ENCODE measurements around the gene EEF1AKMT4.
"Not testable (repeated sequence)": the region's sequence is repeated elsewhere in the genome, so short reads cannot be mapped to it uniquely, and the experiment has no call there.

The EEF1AKMT4 gene

DNA sequence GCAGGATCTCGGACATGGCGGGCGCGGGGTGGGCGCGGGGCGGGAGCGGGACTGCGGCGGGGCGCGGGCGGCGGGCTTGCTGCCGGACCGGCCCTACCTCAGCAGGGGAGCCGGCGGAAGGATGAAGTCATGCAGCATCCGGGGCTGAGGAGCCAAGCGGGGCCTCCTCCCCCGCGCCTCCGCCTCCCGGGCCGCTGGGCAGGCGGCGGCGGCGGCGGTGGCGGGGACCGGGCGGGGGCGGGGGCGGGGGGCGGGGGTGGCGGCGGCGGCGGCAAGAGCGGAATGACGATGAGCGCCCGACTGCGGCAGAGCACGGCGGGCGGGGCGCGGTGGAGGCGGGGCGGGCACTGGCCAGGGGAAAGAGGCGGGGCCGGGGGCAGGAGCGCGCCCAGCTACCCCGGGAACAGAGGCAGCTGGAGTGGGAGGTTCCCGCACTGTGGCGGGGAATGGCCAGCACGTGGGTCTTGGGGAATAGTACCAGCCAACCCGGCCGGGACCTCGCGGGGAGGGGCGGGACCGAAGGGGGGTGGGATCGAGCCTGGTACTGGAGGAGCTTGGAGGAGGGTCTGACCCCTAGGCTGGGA is 11.9 kb downstream of the EEF1AKMT4 start, which contains the start of gene CAMK2N2:
CAMK2N2 (minus strand) TSS at position 284 of the 584 bp plus-strand sequence; CDS start at position 16, 268 bp downstream.
- DNase-seq, result peak; percentile 80

DNA sequence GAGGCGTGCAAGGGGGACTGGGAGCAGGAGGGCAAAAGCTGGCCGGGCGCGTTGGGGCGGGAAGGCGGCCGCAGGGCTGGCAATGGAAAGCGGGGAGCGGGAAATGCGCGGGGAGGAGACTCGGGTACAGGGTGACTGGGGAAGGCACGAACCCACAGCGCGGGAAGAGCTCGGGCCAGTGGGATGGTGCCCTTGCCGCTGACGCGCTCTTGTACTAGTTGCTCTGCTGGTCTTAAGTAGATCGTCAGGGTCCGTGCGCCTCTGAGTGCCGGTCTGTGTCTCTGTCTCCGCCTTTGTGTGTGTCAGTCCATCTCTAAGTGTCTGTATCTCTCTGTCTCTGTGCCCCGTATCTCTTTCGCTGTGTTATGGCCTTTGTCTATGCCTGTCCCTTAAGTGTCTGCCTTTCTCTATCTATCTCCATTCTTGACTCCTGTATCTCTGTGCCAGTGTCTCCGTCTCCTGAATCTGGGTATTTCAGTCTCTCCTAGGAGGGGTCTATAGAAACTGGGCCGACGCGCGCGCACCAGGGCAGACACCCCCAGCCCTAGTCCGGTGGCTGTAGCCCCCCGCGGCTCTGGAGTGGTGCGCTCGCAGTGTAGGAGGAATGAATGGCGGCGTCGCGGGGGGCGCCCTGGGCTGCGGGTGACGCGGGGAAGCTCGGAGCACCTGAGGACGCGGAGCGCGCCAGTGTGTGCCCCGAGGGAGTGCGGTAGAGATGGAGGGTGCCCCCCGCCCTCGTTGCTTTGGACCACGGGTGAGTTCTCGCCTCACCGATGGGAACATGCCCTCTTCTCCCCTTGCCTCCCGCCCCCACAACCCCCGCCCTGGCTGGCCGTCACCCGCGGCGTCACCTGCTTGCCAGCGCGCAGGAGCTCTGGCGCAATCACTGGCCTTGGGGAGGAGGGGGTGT is 12.6 kb downstream of the EEF1AKMT4 start:
- DNase-seq, result peak; percentile 53

DNA sequence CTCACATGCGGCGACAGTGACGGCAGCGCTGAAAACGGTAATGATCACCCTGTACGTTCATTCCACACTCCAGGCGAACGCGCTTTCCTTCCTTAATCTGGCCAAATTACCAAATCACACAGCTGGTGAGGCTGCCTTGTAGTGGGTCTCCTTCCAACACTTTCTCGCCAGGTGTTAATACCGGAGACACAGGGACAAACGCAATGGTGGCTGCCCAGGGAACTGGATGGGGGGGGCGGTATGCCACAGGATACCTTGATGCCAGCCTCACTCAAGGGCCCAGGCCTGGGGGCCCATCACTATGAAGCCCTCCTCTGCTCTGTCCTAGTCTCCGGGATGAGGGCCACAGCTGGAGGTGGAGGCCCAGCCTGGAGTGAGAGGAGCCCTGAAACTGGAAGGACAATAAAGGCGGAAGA is 13.3 kb downstream of the EEF1AKMT4 start:
- DNase-seq, result no peak

DNA sequence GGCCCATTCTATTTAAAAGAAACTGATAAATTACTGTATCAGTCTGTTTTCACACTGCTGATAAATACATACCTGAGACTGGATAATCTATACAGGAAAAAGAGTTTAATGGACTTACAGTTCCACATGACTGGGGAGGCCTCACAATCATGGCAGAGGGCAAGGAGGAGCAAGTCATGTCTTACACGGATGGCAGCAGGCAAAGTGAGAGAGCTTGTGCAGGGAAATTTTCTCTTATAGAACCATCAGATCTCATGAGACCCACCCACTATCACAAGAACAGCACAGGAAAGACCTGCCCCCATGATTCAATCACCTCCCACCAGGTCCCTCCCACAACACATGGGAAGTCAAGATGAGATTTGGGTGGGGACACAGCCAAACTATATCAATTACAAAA is 17.8 kb downstream of the EEF1AKMT4 start:
- DNase-seq, result not testable (repeated sequence)

DNA sequence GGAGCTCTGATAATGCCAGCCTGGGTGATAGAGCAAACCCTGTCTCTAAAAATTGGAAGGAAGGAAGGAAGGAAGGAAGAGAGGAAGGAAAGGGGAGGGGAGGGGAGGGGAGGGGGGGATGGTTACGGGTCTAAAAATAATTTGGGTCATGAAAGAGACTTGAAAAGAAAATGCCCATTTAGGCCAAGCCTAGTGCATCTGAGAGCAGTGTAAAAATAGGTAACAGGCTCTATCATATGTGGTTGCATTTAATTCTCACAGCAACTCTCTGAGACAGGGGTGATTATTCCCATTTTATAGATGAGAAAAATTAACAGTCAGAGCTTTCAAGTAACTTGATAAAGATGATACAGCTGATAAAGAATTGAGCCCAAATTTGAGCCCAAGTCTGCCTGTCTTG is 22.8 kb downstream of the EEF1AKMT4 start:
- DNase-seq, result no peak

DNA sequence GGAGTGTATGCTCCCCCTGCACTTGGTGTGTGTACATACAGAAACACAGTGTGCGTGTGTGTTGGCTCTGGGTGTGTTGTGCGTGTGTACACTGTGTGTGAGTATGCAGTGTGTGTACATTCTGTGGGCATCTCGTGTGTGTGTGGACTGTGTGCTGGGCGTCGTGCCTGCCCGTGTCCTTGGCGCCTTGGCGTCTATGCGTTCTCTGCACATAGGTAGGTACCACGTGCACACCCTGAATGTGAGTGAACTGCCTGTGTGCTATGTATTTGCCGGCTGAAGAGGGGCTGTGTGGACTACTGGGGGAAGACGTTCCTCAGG is 25.9 kb downstream of the EEF1AKMT4 start:
- no peak for DNase-seq

DNA sequence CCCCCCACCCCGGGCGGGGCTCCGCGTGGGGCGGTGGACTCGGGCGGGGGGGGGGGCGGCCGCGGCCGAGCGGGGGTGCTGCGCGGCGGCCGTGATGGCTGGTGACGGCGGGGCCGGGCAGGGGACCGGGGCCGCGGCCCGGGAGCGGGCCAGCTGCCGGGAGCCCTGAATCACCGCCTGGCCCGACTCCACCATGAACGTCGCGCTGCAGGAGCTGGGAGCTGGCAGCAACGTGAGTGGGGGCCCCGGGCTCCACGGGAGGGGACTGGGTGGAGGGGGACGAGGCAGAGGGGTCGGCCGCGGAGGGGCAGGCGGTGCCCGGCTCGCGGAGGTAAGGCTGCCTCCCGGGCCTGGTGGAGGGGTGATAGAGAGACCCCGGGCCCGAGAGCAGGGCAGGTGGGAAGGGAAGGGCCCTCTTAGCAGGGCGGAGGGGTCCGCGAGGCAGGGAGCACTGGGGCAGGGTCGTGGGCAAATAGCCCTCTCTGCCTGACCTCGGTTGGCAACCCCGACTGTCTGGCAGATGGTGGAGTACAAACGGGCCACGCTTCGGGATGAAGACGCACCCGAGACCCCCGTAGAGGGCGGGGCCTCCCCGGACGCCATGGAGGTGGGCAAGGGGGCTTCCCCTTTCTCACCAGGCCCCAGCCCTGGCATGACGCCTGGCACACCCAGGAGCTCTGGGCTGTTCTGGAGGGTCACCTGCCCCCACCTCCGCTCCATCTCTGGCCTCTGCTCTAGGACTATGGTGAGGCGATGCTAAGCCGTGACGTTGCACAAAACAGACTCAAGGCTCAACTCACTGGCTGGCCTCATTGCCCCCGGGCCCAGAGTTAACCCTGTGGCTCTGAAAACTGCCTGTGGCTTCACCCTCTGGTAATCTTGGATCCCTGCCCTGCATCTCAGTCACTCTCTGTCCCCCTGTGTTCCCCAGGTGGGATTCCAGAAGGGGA is 26.8 kb downstream of the EEF1AKMT4 start, which contains the start of gene ECE2:
ECE2 (plus strand) TSS at position 62 of the 950 bp plus-strand sequence; CDS start at position 194, 132 bp downstream.
- no peak for DNase-seq

DNA sequence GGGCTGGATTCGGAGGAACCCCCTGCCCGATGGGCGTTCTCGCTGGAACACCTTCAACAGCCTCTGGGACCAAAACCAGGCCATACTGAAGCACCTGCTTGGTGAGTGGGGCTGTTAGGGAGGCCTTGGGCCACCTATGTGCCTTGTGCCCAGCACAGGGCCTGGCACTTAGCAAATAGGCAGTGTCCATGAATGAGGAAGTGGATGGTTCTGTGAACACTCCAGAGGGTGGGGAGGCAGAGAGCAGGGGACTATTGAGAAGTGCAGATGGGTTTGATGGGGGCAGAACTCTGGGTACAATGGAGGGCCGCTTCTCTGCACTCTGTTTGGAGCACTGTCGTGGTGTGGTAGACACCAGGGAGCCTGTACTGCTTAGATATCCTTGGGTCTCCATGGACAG is 27.9 kb downstream of the EEF1AKMT4 start:
- DNase-seq, result no peak

DNA sequence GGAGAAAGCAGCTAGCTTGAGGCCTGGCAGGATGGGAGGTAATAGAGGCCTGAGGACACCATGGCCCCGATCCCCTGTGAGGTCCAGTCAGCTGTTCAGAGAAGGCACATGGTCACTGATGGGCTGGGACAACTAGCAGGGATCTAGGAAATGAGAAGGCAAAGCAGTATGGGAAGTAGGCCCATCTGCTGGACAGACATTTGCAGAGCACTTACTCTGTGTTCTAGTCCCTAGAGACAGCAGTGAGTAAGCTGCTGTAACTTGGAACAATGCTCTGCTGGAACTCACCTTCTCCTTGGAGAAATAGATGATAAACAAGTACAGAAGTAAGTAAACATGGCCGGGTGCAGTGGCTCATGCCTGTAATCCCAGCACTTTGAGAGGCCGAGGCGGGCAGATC is 33.5 kb downstream of the EEF1AKMT4 start:
- no peak for DNase-seq

DNA sequence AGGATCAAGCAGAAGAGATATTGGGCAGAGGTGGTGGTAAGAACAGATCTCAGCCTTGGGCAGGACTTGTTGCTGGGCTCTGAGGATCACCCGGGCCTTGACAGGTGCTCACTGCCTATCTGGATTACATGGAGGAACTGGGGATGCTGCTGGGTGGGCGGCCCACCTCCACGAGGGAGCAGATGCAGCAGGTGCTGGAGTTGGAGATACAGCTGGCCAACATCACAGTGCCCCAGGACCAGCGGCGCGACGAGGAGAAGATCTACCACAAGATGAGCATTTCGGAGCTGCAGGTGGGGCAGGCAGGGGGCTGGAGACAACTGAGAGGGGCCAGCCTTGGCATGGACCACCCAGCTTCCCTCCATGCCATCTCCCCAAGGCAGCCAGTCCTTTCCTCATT is 34.2 kb downstream of the EEF1AKMT4 start:
- DNase-seq, result no peak

DNA sequence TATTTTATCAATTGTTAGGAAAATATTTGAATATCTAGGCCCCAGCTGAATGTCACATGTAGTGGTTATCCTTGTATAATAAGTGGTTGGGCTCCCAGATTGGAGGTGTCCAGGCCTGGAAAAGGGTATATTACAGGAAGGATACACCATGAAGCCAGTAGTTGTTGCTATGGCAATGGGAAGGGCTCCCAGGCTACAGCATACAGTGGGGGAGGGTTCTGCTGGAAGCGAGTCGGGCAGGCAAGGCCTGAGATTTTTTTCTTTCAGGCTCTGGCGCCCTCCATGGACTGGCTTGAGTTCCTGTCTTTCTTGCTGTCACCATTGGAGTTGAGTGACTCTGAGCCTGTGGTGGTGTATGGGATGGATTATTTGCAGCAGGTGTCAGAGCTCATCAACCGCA is 35.2 kb downstream of the EEF1AKMT4 start:
- DNase-seq, result peak; percentile 82

DNA sequence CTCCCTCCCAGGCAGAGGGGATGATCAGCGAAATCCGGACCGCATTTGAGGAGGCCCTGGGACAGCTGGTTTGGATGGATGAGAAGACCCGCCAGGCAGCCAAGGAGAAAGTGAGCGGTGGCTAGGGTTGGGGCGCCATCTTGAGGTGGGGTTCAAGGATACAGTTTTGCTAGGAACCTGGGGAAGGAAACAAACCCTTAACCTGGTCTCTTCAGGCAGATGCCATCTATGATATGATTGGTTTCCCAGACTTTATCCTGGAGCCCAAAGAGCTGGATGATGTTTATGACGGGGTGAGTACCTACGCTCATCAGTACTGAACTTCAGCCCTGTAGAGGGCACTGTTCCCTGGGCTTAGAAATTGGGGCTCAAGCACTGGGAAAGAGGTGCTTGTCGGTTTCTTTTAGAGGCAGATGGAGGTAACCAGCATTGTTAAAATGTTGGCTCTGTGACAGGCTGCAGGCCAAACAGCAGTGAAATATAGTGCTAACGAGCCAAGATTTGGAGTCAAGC is 40.0 kb downstream of the EEF1AKMT4 start:
- no peak for DNase-seq

DNA sequence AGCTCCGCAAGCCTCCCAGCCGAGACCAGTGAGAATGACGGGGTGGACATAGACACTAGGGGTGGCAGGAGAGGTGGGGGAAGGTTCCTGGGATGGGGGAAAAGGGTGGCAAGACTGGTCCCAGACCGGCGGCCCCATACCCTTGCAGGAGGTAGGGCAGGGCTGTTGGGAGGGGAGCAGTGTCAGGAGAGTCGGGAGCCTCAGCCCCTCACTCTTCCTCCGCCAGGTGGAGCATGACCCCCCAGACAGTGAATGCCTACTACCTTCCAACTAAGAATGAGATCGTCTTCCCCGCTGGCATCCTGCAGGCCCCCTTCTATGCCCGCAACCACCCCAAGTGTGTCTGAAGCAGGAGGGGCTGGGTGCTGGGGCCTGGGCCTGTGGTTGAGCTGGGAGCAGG is 40.9 kb downstream of the EEF1AKMT4 start:
- DNase-seq, result no peak

DNA sequence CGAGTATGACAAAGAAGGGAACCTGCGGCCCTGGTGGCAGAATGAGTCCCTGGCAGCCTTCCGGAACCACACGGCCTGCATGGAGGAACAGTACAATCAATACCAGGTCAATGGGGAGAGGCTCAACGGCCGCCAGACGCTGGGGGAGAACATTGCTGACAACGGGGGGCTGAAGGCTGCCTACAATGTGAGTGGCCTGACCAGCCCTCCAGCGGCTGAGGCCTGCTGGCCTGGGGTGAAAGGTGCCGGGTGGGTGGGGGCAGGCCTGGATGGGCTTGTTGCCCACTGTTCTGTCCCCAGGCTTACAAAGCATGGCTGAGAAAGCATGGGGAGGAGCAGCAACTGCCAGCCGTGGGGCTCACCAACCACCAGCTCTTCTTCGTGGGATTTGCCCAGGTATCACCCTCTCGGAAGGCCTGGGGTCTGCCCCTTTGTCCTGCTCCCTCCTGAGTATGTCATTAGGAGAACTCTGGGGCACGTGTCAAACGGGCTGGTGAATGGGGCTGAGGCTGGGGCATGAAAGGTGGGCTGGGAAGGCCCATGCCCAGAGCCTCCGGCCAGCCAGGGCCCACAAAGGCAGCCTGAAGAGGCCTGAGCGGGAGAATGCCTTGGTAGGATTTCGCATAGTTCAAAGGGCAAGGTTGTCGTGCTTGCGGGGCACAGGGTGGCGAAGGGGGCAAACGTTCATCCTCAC is 41.7 kb downstream of the EEF1AKMT4 start:
- DNase-seq, result no peak

DNA sequence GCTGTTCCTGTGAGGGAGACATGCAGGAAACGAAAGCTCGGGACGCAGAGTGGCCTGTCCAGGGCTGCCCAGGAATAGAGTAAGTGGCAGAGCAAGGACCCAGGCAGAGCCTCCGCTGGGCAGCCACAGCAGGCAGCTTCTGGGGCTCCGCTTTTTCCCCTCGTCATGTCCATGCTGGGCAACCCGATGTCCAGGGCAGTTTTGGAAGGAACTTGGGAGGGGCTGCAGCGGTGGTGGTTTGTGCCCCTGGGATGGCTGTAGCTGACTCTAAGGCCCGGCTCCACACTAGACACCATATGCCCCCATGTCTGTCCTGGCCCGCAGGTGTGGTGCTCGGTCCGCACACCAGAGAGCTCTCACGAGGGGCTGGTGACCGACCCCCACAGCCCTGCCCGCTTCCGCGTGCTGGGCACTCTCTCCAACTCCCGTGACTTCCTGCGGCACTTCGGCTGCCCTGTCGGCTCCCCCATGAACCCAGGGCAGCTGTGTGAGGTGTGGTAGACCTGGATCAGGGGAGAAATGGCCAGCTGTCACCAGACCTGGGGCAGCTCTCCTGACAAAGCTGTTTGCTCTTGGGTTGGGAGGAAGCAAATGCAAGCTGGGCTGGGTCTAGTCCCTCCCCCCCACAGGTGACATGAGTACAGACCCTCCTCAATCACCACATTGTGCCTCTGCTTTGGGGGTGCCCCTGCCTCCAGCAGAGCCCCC is 42.4 kb downstream of the EEF1AKMT4 start:
- no peak for DNase-seq

DNA sequence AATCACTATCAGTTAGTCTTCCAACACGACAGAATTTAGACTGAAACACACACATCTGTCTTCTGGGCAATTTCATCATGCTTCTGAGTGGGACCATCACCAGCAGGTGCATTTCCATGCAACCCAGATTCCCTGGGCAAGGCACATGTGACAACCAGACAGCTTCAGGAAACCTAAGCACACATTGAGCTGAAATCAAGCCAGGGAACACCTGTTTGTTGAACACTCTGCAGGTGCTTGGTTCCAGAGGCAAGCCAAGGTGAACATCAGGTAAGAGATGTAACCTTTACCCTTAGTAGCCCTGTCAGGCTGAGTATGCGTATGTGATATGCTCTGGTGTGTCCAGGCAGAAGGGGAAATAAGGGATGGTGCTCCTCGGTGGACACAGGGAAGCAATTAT is 46.3 kb downstream of the EEF1AKMT4 start:
- no peak for DNase-seq

DNA sequence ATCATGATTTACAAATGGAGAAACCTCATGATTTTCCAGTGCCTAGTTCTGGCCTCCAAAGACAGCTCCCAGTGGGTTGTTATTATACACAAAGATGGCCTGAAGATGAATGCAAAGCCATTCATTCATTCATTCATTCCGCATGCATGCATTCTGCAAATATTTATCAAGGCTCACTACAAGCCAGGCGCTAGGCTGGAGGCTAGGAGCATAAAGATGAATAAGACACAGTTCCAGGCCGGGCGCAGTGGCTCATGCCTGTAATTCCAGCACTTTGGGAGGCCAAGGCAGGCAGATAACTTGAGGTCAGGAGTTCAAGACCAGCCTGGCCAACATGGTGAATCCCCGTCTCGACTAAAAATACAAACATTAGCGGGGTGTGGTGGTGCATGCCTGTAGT is 47.1 kb downstream of the EEF1AKMT4 start:
- DNase-seq, result no peak

DNA sequence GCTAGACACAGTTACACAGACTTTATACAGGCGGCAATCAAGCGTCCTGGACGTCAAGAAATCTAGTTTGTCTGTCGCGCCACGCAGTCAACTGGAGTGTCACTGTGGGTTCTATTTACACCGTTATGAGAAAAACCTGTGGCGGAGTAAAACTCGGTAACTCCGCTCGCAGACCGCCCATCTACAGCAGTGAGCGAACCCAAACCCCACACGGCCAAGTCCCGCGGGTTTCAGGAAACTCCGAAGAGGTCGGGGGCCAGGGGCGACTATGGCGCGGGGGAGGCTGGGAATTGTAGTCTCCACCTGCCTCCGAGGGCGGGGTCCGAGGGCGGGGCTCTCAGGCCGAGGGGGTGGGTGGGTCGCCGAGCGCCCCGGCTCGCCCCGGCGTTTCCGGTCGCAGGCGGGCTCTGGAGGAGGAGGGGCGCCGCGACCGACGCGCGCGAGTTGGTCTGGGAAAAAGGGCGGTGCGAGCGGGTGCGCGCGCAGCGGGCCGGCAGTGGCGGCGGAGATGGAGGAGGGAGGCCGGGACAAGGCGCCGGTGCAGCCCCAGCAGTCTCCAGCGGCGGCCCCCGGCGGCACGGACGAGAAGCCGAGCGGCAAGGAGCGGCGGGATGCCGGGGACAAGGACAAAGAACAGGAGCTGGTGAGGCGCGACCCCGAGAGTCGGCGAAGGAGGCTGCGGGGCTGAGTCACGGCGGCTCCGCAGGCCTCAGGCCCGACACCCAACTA is 49.5 kb downstream of the EEF1AKMT4 start, which contains the start of gene PSMD2:
PSMD2 (plus strand) TSS at position 483 of the 729 bp plus-strand sequence; CDS start at position 509, 26 bp downstream.
- DNase-seq, result peak; percentile 91

DNA sequence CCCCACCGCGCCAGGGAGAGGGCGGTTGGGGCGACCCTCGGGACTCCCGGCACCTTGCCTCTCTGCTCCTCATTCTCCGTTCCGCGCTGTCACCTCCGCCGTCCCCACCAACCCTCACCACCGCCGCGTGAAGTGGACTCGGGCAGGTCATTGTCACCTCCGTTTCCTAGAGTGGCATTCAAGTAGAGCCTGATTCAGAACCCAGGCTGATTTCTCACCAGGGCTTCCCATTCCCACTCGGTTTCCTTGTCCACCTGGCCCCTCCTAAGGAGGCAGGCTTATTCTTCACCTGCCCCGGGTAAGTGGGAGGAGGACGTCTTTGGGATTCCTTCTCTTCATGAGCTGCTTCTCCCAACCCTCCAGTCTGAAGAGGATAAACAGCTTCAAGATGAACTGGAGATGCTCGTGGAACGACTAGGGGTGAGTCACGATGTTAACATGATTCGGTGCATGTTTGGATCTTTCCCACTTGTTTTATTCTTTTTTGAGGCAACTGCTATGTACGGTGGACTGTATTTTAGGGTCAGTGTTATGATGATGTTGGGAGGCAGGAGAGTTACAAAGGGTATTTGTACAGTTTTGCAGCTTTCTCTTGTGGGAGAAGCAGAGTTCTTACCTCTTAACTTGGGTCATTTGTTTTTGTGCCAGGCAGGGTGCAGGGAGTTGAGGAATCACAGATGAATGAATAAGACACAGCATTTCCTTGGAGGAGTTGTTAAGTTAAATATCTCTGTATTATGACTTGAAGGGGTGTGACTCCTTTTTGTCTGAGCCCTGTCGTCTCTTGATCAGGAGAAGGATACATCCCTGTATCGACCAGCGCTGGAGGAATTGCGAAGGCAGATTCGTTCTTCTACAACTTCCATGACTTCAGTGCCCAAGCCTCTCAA is 50.3 kb downstream of the EEF1AKMT4 start:
- no peak for DNase-seq

DNA sequence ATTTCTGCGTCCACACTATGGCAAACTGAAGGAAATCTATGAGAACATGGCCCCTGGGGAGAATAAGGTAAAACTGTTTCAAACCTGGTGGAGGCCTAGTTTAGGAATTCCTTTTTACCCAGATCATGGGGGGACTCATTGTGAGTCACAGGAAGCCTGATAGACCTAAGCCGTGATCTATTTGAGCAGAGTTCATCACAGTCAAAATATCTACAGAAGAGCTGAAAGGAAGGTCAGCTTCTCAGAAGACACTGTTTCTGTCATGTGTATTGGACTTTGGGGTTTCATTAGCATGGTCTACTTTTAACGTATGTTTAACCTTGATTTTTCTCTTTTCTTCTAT is 50.9 kb downstream of the EEF1AKMT4 start:
- no peak for DNase-seq
